K562 (cell line): ENCODE data around the gene KMT5C. TPM values are rescaled to one million over a fixed set of nuclear protein-coding genes. Genes with fewer than 3 reads are reported as not detected.

Source experiments
- ATAC-seq: fragments of 200-7000 bp; cut with Tn5 transposase; 3 replicates; pipeline ENCODE4 v1.9.1; 2020; ENCODE audit warnings: moderate library complexity
- BruUV-seq: library from RNA; stranded (reverse); fragments of 400-500 nt; replicated peaks from 2 replicates; lab custom pipeline; 2021; lab: Mats Ljungman, UMichigan
- CTCF ChIA-PET: fragments of 300-600 bp; formaldehyde crosslinking; extraction: SDS; loops from one replicate; lab custom pipeline; 2021; ENCODE audit warnings: low intra/inter-chr PET ratio; lab: Yijun Ruan, JAX
- POLR2A ChIA-PET: fragments of 300-600, 350-650 bp; sonication (Branson Sonifier 250); formaldehyde crosslinking; extraction: SDS; loops from one replicate; lab custom pipeline; 2021; ENCODE audit warnings: antibody characterized with exemption, inconsistent platforms; lab: Yijun Ruan, JAX
- DNase-seq, 4 experiments: peaks; one replicate each; pipeline versions ENCODE4 v3.0.0 to v3.0.0-alpha.2; 2011 to 2018; ENCODE audit warnings: low spot score in 3 of 4, mixed read lengths in 3 of 4; ENCODE audit errors: extremely low read depth in 1 of 4
- FAIRE-seq: peaks from 2 replicates; lab custom pipeline; 2011; peaks lifted over from hg19 to GRCh38; lab: Jason Lieb, UNC
- H2AFZ ChIP-seq: 2 replicates; pipeline ENCODE4 v1.6.0; 2011; ENCODE audit warnings: low read depth, low read length, control low read depth, inconsistent platforms
- H3K27ac ChIP-seq: fragments of 200-600 bp; 3 replicates; pipeline ENCODE4 v1.8.0; 2011; ENCODE audit warnings: low read depth, mild to moderate bottlenecking, control low read depth, inconsistent platforms, low read length, moderate library complexity, mixed read lengths; ENCODE audit errors: extremely low read depth
- H3K27me3 ChIP-seq, 2 experiments: fragments of 300-600 bp in 1 of 2; 2 replicates in 1 of 2; 3 replicates in 1 of 2; pipeline versions ENCODE4 v1.6.0 to v1.8.0; 2011; ENCODE audit warnings: inconsistent platforms in 2 of 2, low read length in 2 of 2, mild to moderate bottlenecking in 1 of 2, mixed read lengths in 1 of 2, moderate library complexity in 1 of 2; ENCODE audit not compliant: control insufficient read depth in 2 of 2, insufficient read depth in 2 of 2
- H3K36me3 ChIP-seq: fragments of 300-600 bp; 3 replicates; pipeline ENCODE4 v1.8.0; 2011; ENCODE audit warnings: mild to moderate bottlenecking, low read length, inconsistent platforms; ENCODE audit not compliant: control insufficient read depth, insufficient read depth
- H3K4me1 ChIP-seq, 2 experiments: fragments of 200-600 bp in 1 of 2; replicated peaks in 1 of 2; 2 replicates in 1 of 2; 3 replicates in 1 of 2; pipeline versions ENCODE4 v1.5.1 to v1.8.0; 2011; ENCODE audit warnings: inconsistent platforms in 2 of 2, low read length in 2 of 2, mild to moderate bottlenecking in 1 of 2, mixed read lengths in 1 of 2, moderate library complexity in 1 of 2; ENCODE audit not compliant: control insufficient read depth in 2 of 2, insufficient read depth in 2 of 2
- H3K4me2 ChIP-seq: 2 replicates; pipeline ENCODE4 v1.6.1; 2011; ENCODE audit warnings: low read length, control low read depth, inconsistent platforms, mixed read lengths; ENCODE audit not compliant: insufficient read depth
- H3K4me3 ChIP-seq: fragments of 200-600 bp; sonication (generic), shearing (Covaris generic); 2 replicates; pipeline ENCODE4 v1.5.1; 2016; ENCODE audit warnings: control low read depth, inconsistent platforms
- H3K79me2 ChIP-seq: fragments of 200-600 bp; 3 replicates; pipeline ENCODE4 v1.8.0; 2011; ENCODE audit warnings: low read length, inconsistent platforms; ENCODE audit not compliant: control insufficient read depth, insufficient read depth
- H3K9ac ChIP-seq, 2 experiments: 2 replicates each; pipeline versions ENCODE4 v1.6.0 to v1.6.1; 2011; ENCODE audit warnings: low read depth in 2 of 2, low read length in 2 of 2, control low read depth in 1 of 2, inconsistent platforms in 1 of 2, mild to moderate bottlenecking in 1 of 2, mixed read lengths in 1 of 2; ENCODE audit not compliant: insufficient read depth in 1 of 2
- H3K9me1 ChIP-seq: one replicate; pipeline ENCODE4 v1.6.0; 2011; ENCODE audit warnings: inconsistent platforms, mild to moderate bottlenecking, low read length, moderate library complexity; ENCODE audit not compliant: control insufficient read depth, insufficient read depth
- H3K9me3 ChIP-seq: replicated peaks from 2 replicates; pipeline ENCODE4 v1.5.1; 2011; ENCODE audit warnings: low read depth, low read length, inconsistent platforms; ENCODE audit not compliant: control insufficient read depth, insufficient read depth
- H4K20me1 ChIP-seq: replicated peaks from 2 replicates; pipeline ENCODE4 v1.6.1; 2011; ENCODE audit warnings: low read length, inconsistent platforms, mixed read lengths; ENCODE audit not compliant: control insufficient read depth, insufficient read depth
- BRF1 ChIP-seq: IDR thresholded peaks from 3 replicates; pipeline ENCODE4 v1.6.1; 2011; ENCODE audit warnings: borderline replicate concordance, mild to moderate bottlenecking; ENCODE audit not compliant: insufficient read length; ENCODE audit errors: extremely low read depth
- MECOM ChIP-seq: fragments of 250-450 bp; sonication (Bioruptor Pico); IDR thresholded peaks from 2 replicates; pipeline ENCODE4 v1.8.0; 2022; ENCODE audit warnings: inconsistent platforms
- MXD1 ChIP-seq: fragments of 250-450 bp; sonication (Bioruptor Pico); IDR thresholded peaks from 2 replicates; pipeline ENCODE4 v1.8.0; 2021; ENCODE audit warnings: borderline replicate concordance, mild to moderate bottlenecking, moderate library complexity; ENCODE audit not compliant: poor library complexity, severe bottlenecking
- NCOA4 ChIP-seq: fragments of 450-650 bp; IDR thresholded peaks from 2 replicates; pipeline ENCODE4 v1.6.1; 2018; ENCODE audit warnings: mild to moderate bottlenecking; ENCODE audit not compliant: partially characterized antibody
- NFIC ChIP-seq: fragments of 450-650 bp; IDR thresholded peaks from 2 replicates; pipeline ENCODE4 v1.6.1; 2017; ENCODE audit warnings: mild to moderate bottlenecking, inconsistent platforms
- SRSF3 ChIP-seq: fragments of 200-400 bp; formaldehyde crosslinking; IDR thresholded peaks from 2 replicates; pipeline ENCODE4 v1.6.1; 2016; ENCODE audit warnings: mild to moderate bottlenecking, low read length, moderate library complexity; ENCODE audit not compliant: insufficient read depth
- WGBS: fragments of 100-300 bp; shearing (Covaris generic); methylation state at CpG from one replicate; pipeline ENCODE4 v1.1.6; 2016; ENCODE audit warnings: low coverage, mixed read lengths; ENCODE audit not compliant: insufficient coverage; ENCODE audit errors: missing lambda C conversion rate; 5-methylcytosine and 5-hydroxymethylcytosine counted together
- in situ Hi-C: fragments of 300-500 bp; cut with MboI; formaldehyde crosslinking; loops from 4 replicates; pipeline ENCODE4 v1.15.0; 2018; ENCODE audit warnings: inconsistent platforms, mixed read lengths
- intact Hi-C: fragments of 100-400 bp; cut with micrococcal nuclease; formaldehyde crosslinking; loops from 2 replicates; pipeline ENCODE4 v1.14.2; 2022
- polyA plus RNA-seq, 8 experiments: library from polyadenylated mRNA; depleted of rRNA in 4 of 8; stranded (reverse) in 5 of 8; unstranded in 3 of 8; fragments of >200 nt; fragmentation: Nextera tagmentation in 2 of 8; fragmentation: Illumina TruSeq in 1 of 8; extraction: Ambion mirVana in 2 of 8; extraction: Trizol in 1 of 8; gene quantifications; 2 replicates each; pipeline versions ENCODE4 v1.2.1 to v1.2.3, GENCODE V29; 2011 to 2014; ENCODE audit warnings: inconsistent platforms in 1 of 8, missing spikeins in 1 of 8
- total RNA-seq, 7 experiments: library from RNA; depleted of rRNA in 6 of 7; stranded (reverse); fragments of >200 nt in 6 of 7; fragmentation: Illumina TruSeq in 2 of 7; extraction: Trizol in 2 of 7; gene quantifications; 2 replicates each; pipeline versions ENCODE4 v1.2.1 to v1.2.3, GENCODE V29; 2011 to 2021; ENCODE audit warnings: low replicate concordance in 1 of 7

The KMT5C gene
- total and polyA plus RNA-seq, 9 of the 15 experiments (the other 6 are each of a cell fraction or from before 2014, with no cell fraction given) = 0.15 to 53.5 (median 16.6) TPM

DNA sequence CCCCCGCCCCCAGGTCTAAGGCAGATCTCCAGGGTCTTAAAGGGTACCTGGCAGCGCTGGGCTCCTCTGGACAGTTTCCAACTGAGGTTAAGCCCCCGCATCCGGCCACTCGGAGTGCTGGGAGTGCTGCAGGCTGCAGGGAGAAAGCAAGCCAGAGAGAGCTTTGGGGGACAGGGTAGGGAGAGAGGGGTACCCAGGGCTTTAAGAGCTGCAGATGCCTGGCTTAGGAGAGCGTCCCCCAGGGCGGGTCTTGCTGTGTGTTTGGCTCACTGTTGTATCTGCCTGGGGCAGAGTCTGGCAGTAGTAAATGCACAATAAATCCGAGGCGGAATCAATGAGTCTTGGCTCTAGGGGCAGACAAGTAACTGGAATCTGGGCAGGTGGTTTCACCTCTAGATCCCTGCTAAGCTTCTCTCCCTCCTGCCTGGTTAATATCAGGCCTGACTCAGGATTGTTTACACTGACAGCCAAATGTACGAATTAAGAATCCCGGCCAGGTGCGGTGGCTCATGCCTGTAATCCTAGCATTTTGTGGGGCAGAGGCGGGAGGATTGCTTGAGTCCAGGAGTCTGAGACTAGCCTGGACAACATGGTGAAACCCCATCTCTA lies 15.6 kb downstream of the KMT5C start:
- no peak overlapping the region for H2AFZ ChIP-seq
- no peaks in the 10 kb centered on the region for H3K36me3 ChIP-seq
- DNase-seq (no peak), ATAC-seq (no peak)
- no TSS peak for BruUV-seq
- H3K27ac ChIP-seq = no peak overlapping the region
- H3K4me2 ChIP-seq = no peak overlapping the region
- peaks cover 4 to 54% of the 10 kb centered on the region in 2 experiments; a peak in 4 of 5 replicates for H3K4me1 ChIP-seq
- ChIA-PET POLR2A (interaction anchor here (0.6 kb wide), 1 partner anchor 11 kb away, joined by 4 read pairs; no protein-coding TSS in a partner anchor), CTCF (no interaction called here)
- no peaks in the 10 kb centered on the region for H3K9me3 ChIP-seq
- WGBS = 25% methylated on average over 9 of the region's 13 CpGs
- no peak for TF ChIP-seq SRSF3
- peak; percentile 67 for TF ChIP-seq NFIC
- no peak for TF ChIP-seq MECOM (CRISPR knock-in tag)
- no peak for TF ChIP-seq NCOA4
- TF ChIP-seq, all 486 proteins: peak for 1
- H3K79me2 ChIP-seq = no peaks in the 10 kb centered on the region
- H4K20me1 ChIP-seq = peaks cover 6% of the 10 kb centered on the region; the same call in 1 of the 2 replicates
- intact Hi-C loops (no loop called here), in situ Hi-C loops (no loop called here)
- no peaks in the 10 kb centered on the region for H3K9me1 ChIP-seq
- no peak overlapping the region for H3K4me3 ChIP-seq
- peak; percentile 65 for FAIRE-seq
- H3K9ac ChIP-seq = no peak overlapping the region
- H3K27me3 ChIP-seq = peaks cover 9 to 21% of the 10 kb centered on the region in 2 experiments; a peak in 4 of 5 replicates

DNA sequence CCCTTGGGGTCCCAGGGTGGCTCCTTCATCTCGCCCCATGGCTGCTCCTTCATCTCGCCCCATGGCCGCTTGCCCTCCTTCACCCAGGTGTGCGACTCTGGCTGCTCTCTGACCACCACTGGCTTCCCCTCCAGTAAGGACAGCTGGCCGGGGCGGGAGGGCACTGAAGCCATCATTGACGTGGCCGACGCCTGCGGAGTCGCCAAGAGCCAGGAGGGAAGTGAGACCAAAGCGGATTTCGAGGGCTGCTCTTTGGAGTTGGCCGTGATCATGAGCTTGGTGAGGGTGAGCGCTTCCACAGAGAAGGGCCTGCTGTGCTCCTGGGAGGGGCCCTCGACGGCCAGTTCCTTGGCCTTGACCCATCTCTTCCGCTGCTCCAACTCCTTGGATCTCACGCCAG lies 18.8 kb downstream of the KMT5C start:
- Histone ChIP-seq H3K9me1 (no peaks in the 10 kb centered on the region), H3K79me2 (no peaks in the 10 kb centered on the region), H3K27me3 (peaks cover 9 to 21% of the 10 kb centered on the region in 2 experiments; a peak in 4 of 5 replicates), H3K4me2 (no peak overlapping the region), H3K9me3 (no peaks in the 10 kb centered on the region), H3K9ac (peak overlapping the region in 1 of 2 experiments; percentile 45; a peak in 2 of 4 replicates), H3K4me3 (no peak overlapping the region), H2AFZ (no peak overlapping the region), H3K36me3 (no peaks in the 10 kb centered on the region), H3K4me1 (peaks cover 2 to 63% of the 10 kb centered on the region in 2 experiments; a peak in 4 of 5 replicates), H3K27ac (no peak overlapping the region), H4K20me1 (peaks cover 2% of the 10 kb centered on the region; the same call in 1 of the 2 replicates)
- intact Hi-C loops (no loop called here), in situ Hi-C loops (no loop called here)
- no peak for ATAC-seq
- no TSS peak for BruUV-seq
- POLR2A ChIA-PET = interaction anchor here (0.5 to 1.3 kb wide), 2 partner anchors 10 to 40 kb away, joined by 3 read pairs; no protein-coding TSS in a partner anchor
- FAIRE-seq = no peak
- 58% methylated on average over 13 of the region's 19 CpGs for WGBS
- TF ChIP-seq MXD1 (CRISPR knock-in tag) (no peak), BRF1 (no peak)
- no peak for DNase-seq
- CTCF ChIA-PET = no interaction called here
